Activated T-helper 2 cell treated with anti-CD3 and anti-CD28 coated beads, Interferon-gamma antibody, Interleukin-2, Interleukin-4, amounts not matched to agents 10 μg/mL and 5 μg/mL and 100 μg/mL, durations not matched to agents 14 hours and 24 hours and 36 hours (primary cell): ENCODE data around the gene CCL17. TPM values are rescaled to one million over a fixed set of nuclear protein-coding genes. Genes with fewer than 3 reads are reported as not detected.

ENCODE experiments used
- DNase-seq: peaks from one replicate; pipeline ENCODE4 v3.0.0; 2021; ENCODE audit warnings: low spot score
- H3K27ac Mint-ChIP-seq: one replicate; pipeline ENCODE4 v1.8.0; 2021; ENCODE audit warnings: mixed read lengths
- H3K27me3 Mint-ChIP-seq: one replicate; pipeline ENCODE4 v1.8.0; 2021; ENCODE audit warnings: low read depth, mixed read lengths
- H3K36me3 Mint-ChIP-seq: one replicate; pipeline ENCODE4 v1.8.0; 2021; ENCODE audit warnings: low read depth, mixed read lengths
- H3K4me1 Mint-ChIP-seq: one replicate; pipeline ENCODE4 v1.8.0; 2021; ENCODE audit warnings: low read depth, mixed read lengths
- H3K4me3 Mint-ChIP-seq: one replicate; pipeline ENCODE4 v1.8.0; 2021; ENCODE audit warnings: low read depth, mild to moderate bottlenecking, moderate library complexity, mixed read lengths
- H3K9me3 Mint-ChIP-seq: one replicate; pipeline ENCODE4 v1.8.0; 2021; ENCODE audit warnings: mixed read lengths
- intact Hi-C: fragments of 100-400 bp; cut with micrococcal nuclease; formaldehyde crosslinking; loops from one replicate; pipeline ENCODE4 v1.15.1; 2023
- total RNA-seq: library from RNA; stranded (reverse); gene quantifications from 2 replicates; pipeline ENCODE4 v1.2.3, GENCODE V29; 2022

Gene CCL17
- total RNA-seq, 1 donor from 2014 or later, result 0.37 TPM

DNA sequence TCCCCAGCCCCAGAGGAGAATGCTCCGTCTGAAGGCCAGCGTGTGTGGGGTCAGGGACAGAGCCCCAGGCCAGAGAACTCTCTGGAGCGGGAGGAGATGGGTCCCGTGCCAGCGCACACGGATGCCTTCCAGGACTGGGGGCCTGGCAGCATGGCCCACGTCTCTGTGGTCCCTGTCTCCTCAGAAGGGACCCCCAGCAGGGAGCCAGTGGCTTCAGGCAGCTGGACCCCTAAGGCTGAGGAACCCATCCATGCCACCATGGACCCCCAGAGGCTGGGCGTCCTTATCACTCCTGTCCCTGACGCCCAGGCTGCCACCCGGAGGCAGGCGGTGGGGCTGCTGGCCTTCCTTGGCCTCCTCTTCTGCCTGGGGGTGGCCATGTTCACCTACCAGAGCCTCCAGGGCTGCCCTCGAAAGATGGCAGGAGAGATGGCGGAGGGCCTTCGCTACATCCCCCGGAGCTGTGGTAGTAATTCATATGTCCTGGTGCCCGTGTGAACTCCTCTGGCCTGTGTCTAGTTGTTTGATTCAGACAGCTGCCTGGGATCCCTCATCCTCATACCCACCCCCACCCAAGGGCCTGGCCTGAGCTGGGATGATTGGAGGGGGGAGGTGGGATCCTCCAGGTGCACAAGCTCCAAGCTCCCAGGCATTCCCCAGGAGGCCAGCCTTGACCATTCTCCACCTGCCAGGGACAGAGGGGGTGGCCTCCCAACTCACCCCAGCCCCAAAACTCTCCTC lies 21.9 kb upstream of the CCL17 start:
- H3K9me3 Mint-ChIP-seq, result no peaks in the 10 kb centered on the region
- no peak for DNase-seq
- H3K27ac Mint-ChIP-seq, result no peak overlapping the region
- peaks cover 3% of the 10 kb centered on the region for H3K4me1 Mint-ChIP-seq
- peaks cover 2% of the 10 kb centered on the region for H3K27me3 Mint-ChIP-seq
- H3K36me3 Mint-ChIP-seq, result no peaks in the 10 kb centered on the region
- intact Hi-C loops, result no loop called here
- H3K4me3 Mint-ChIP-seq, result no peak overlapping the region

DNA sequence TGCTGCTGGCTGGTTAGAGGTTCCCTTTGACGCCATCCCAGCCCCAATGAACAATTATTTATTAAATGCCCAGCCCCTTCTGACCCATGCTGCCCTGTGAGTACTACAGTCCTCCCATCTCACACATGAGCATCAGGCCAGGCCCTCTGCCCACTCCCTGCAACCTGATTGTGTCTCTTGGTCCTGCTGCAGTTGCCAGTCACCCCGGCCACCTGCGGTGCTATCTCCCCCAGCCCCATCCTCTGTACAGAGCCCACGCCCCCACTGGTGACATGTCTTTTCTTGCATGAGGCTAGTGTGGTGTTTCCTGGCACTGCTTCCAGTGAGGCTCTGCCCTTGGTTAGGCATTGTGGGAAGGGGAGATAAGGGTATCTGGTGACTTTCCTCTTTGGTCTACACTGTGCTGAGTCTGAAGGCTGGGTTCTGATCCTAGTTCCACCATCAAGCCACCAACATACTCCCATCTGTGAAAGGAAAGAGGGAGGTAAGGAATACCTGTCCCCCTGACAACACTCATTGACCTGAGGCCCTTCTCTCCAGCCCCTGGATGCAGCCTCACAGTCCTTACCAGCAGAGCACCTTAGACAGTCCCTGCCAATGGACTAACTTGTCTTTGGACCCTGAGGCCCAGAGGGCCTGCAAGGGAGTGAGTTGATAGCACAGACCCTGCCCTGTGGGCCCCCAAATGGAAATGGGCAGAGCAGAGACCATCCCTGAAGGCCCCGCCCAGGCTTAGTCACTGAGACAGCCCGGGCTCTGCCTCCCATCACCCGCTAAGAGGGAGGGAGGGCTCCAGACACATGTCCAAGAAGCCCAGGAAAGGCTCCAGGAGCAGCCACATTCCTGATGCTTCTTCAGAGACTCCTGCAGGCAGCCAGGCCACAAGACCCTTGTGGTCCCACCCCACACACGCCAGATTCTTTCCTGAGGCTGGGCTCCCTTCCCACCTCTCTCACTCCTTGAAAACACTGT lies 21.0 kb upstream of the CCL17 start:
- Mint-ChIP-seq H3K9me3 (no peaks in the 10 kb centered on the region), H3K27me3 (peaks cover 2% of the 10 kb centered on the region), H3K4me3 (no peak overlapping the region), H3K36me3 (no peaks in the 10 kb centered on the region), H3K4me1 (no peaks in the 10 kb centered on the region), H3K27ac (no peak overlapping the region)
- intact Hi-C loops, result no loop called here
- DNase-seq, result no peak

DNA sequence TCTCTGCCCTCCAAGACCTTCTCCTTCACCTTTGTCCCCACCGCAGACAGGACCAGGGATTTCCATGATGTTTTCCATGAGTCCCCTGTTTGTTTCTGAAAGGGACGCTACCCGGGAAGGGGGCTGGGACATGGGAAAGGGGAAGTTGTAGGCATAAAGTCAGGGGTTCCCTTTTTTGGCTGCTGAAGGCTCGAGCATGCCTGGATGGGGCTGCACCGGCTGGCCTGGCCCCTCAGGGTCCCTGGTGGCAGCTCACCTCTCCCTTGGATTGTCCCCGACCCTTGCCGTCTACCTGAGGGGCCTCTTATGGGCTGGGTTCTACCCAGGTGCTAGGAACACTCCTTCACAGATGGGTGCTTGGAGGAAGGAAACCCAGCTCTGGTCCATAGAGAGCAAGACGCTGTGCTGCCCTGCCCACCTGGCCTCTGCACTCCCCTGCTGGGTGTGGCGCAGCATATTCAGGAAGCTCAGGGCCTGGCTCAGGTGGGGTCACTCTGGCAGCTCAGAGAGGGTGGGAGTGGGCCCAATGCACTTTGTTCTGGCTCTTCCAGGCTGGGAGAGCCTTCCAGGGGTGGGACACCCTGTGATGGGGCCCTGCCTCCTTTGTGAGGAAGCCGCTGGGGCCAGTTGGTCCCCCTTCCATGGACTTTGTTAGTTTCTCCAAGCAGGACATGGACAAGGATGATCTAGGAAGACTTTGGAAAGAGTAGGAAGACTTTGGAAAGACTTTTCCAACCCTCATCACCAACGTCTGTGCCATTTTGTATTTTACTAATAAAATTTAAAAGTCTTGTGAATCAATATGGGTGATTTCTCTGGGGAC lies 20.1 kb upstream of the CCL17 start:
- intact Hi-C loops, result no loop called here
- H3K4me3 Mint-ChIP-seq, result no peak overlapping the region
- no peak overlapping the region for H3K27ac Mint-ChIP-seq
- no peak for DNase-seq
- no peaks in the 10 kb centered on the region for H3K9me3 Mint-ChIP-seq
- no peaks in the 10 kb centered on the region for H3K36me3 Mint-ChIP-seq
- peaks cover 2% of the 10 kb centered on the region for H3K27me3 Mint-ChIP-seq
- no peaks in the 10 kb centered on the region for H3K4me1 Mint-ChIP-seq

DNA sequence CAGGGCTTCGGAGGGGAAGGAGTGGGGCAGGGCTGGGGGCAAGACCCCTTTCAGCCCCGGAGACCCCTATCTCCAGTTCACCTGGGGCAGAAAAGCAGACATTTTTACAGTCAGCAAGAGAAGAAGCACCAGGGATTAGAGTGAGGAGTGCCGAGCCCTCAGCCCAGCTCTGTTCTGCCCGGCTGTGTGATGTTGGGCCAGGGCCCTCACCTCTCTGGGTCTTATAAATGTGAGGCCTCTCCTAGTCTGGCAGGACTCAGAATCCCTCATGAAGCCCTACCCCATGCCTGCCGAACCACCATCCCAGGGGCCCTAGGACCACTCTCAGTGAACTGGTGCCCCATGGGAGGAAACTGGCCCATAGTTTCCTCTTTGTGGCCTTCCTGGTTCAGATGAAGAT lies 19.5 kb upstream of the CCL17 start:
- Mint-ChIP-seq H3K27ac (no peak overlapping the region), H3K4me1 (no peaks in the 10 kb centered on the region), H3K27me3 (peaks cover 2% of the 10 kb centered on the region), H3K9me3 (no peaks in the 10 kb centered on the region), H3K4me3 (no peak overlapping the region), H3K36me3 (no peaks in the 10 kb centered on the region)
- no peak for DNase-seq
- intact Hi-C loops, result no loop called here

DNA sequence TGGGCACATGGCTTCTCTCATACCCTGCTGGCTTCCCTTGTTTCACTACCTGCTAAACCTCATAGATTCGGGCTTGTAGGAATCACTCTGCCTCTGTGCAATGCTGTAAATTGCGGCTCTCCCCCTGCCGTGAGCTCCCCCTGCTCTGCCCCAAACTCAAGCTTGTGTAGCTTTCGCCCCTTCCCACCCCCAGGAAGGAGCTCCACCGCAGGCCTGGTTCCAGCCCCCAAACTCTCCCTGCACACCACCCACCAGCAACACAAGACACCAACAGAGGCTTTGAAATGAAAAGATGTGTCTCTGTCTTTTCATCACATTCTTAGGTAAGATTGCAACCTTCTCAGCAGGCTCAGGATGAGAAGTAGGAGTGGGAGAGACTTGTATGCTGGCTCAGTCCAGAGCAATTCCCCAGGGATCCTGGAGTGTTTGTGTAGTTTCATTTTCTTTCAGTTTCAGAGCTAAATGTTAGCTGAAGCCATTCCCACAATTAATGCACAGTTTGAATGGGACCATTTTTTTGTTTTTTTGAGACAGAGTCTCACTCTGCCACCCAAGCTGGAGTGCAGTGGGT lies 18.1 kb upstream of the CCL17 start:
- peaks cover 2% of the 10 kb centered on the region for H3K27me3 Mint-ChIP-seq
- no peaks in the 10 kb centered on the region for H3K9me3 Mint-ChIP-seq
- no peaks in the 10 kb centered on the region for H3K4me1 Mint-ChIP-seq
- no peak overlapping the region for H3K27ac Mint-ChIP-seq
- H3K36me3 Mint-ChIP-seq, result no peaks in the 10 kb centered on the region
- H3K4me3 Mint-ChIP-seq, result no peak overlapping the region
- DNase-seq, result no peak
- intact Hi-C loops, result no loop called here

DNA sequence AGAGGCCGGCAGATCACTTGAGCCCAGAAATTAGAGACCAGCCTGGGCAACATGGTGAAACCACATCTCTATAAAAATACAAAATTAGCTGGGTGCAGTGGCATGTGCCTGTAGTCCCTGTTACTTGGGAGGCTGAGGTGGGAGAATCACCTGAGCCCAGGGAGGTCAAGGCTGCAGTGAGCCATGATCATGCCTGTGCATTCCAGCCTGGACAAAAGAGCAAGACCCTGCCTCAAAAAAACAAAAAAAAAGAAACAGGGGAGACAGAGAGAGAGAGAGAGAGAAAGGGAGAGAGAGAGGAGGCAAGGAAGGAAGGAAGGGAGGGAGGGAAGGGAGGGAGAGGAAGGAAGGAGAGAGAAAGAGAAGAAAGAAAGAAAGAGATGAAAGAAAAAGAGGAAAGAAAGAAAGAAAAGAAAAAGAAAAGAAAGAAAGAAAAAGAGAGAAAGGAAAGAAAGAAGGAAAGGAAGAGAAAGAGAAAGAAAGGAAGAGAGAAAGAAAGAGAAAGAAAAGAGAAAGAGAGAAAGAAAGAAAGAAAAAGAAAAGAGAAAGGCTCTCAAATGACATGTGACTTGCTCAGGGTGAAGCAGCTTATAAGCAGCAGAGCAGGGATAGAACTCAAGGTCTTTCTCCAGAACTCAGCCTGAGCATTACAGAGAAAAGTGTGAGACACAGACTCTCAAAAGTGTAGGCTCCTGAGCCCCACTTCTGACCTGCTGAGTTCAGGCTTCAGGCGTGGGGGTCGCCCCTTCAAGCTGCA lies 16.8 kb upstream of the CCL17 start:
- peaks cover 2% of the 10 kb centered on the region for H3K27me3 Mint-ChIP-seq
- H3K36me3 Mint-ChIP-seq, result no peaks in the 10 kb centered on the region
- DNase-seq, result no peak
- H3K4me3 Mint-ChIP-seq, result no peak overlapping the region
- intact Hi-C loops, result no loop called here
- H3K9me3 Mint-ChIP-seq, result no peaks in the 10 kb centered on the region
- no peaks in the 10 kb centered on the region for H3K4me1 Mint-ChIP-seq
- no peak overlapping the region for H3K27ac Mint-ChIP-seq

DNA sequence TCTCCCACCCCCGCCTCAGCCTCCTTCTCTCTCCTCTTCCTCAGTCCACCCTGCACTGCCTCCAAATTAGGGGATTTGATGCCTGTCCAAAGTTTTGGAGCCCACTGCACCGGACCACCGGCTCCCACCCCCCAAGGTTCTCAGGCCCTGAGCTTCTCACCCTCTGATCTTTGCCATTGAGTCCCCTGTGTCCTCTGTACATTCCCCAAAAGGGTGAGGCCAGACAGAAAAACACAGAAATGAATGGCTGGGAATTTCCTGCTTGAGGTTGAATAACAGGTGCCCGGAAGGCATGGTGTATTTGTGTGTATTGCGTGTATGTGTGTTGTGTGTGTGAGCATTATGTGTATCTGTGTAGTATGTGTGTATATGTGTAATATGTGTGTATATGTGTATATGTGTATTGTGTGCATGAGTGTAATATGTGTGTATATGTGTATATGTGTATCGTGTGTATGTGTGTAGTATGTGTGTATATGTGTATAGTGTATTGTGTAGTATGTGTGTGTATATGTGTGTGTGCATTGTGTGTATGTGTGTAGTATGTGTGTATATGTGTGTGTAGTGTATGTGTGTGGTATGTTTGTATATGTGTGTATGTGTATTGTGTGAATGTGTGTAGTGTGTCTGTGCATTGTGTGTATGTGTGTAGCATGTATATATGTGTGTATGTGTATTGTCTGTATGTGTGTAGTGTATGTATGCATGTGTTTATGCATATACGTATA lies 16.0 kb upstream of the CCL17 start:
- H3K27ac Mint-ChIP-seq, result no peak overlapping the region
- H3K4me3 Mint-ChIP-seq, result no peak overlapping the region
- DNase-seq, result no peak
- H3K27me3 Mint-ChIP-seq, result peaks cover 2% of the 10 kb centered on the region
- H3K9me3 Mint-ChIP-seq, result no peaks in the 10 kb centered on the region
- no peaks in the 10 kb centered on the region for H3K36me3 Mint-ChIP-seq
- H3K4me1 Mint-ChIP-seq, result no peaks in the 10 kb centered on the region
- intact Hi-C loops, result no loop called here

DNA sequence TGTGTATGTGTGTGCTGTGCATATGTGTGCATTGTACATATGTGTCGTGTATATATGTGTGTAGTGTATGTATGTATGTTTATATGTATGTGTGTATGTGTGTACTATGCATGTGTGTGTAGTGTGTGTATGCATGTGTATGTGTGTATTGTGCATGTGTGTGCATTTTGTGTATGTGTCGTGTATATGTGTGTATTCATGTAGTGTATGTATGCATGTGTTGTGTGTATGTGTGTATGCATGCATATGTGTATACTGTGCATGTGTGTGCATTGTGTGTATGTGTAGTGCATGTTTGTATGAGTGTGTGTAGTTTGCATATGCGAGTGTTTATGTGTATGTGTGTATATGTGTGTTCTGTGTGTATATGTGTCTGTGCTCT lies 15.5 kb upstream of the CCL17 start:
- DNase-seq, result no peak
- Mint-ChIP-seq H3K4me3 (no peak overlapping the region), H3K27ac (no peak overlapping the region), H3K9me3 (no peaks in the 10 kb centered on the region), H3K4me1 (no peaks in the 10 kb centered on the region), H3K36me3 (no peaks in the 10 kb centered on the region), H3K27me3 (peaks cover 2% of the 10 kb centered on the region)
- intact Hi-C loops, result no loop called here

DNA sequence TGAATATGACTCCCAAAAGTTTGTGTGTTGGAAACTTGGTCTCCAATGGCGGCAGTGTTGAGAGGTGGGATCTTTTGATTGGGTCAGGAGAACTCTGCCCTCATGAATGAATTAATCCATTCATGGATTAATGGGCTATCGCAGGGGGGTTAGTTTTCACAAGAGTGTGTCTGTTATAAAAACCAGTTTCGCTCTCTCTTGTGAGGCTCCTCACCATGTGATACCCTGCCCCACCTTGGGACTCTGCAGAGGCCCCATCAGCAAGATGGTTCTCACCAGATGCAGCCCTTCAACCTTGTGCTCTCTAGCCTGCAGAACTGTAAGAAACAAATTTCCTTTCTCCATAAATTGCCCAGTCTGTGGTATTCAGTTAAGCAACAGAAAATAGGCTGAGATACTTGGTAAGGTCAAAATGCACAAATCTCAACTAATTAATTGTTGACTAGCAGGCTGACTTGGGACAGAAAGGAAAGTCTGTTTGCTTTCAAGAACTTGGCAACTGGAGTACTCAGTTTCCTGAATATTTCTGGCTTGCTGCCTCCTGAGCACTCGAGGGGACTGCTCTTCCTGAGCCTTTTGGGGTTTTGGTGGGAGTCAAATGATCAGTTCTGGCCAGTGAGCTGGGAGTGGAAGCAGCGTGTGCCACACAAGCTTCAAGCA lies 13.8 kb upstream of the CCL17 start:
- Mint-ChIP-seq H3K9me3 (no peaks in the 10 kb centered on the region), H3K27ac (no peak overlapping the region)

DNA sequence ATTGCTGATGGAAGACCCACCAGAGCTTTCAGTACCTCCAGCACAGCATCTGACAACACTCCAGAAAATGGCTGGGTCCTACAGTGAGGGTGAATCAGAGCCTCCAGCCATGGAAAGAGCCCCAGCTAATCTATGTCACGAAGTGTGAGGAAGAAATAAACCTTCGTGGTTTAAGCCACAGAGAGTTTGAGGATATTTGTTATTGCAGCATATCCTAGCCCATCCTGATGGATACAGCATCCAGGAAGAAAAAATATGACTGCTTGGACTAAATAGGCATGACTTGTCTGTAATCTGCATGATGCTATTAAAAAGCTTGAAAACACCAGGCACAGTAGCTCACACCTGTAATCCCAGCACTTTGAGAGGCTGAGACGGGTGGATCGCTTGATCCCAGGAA lies 13.3 kb upstream of the CCL17 start:
- H3K27ac Mint-ChIP-seq, result no peak overlapping the region
- H3K36me3 Mint-ChIP-seq, result no peaks in the 10 kb centered on the region
- no peak overlapping the region for H3K4me3 Mint-ChIP-seq
- H3K9me3 Mint-ChIP-seq, result no peaks in the 10 kb centered on the region
- H3K4me1 Mint-ChIP-seq, result no peaks in the 10 kb centered on the region
- intact Hi-C loops, result no loop called here
- no peak for DNase-seq
- peaks cover 2% of the 10 kb centered on the region for H3K27me3 Mint-ChIP-seq

More for the DNA sequence above, 13.8 kb upstream of the CCL17 start:
- H3K36me3 Mint-ChIP-seq, result no peaks in the 10 kb centered on the region
- no peak overlapping the region for H3K4me3 Mint-ChIP-seq
- H3K4me1 Mint-ChIP-seq, result no peaks in the 10 kb centered on the region
- intact Hi-C loops, result no loop called here
- peaks cover 2% of the 10 kb centered on the region for H3K27me3 Mint-ChIP-seq
- DNase-seq, result no peak

DNA sequence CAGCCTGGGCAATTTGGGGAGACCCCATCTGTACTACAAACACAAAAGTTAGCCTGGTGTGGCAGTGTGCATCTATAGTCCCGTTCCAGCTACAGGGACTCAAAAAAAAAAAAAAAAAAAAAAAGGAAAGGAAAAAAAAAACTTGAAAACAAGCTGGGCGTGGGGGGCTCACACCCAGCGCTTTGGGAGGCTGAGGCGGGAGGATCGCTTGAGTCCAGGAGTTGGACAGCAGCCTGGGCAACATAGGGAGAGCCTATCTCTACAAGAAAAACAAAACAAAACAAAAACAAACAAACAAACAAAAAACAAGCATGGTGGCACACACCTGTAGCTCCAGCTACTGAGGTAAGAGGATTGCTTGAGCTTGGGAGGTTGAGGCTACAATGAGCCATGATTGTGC lies 12.9 kb upstream of the CCL17 start:
- no peaks in the 10 kb centered on the region for H3K9me3 Mint-ChIP-seq
- intact Hi-C loops, result no loop called here
- H3K27ac Mint-ChIP-seq, result no peak overlapping the region
- peaks cover 2% of the 10 kb centered on the region for H3K27me3 Mint-ChIP-seq
- H3K4me3 Mint-ChIP-seq, result no peak overlapping the region
- no peak for DNase-seq
- no peaks in the 10 kb centered on the region for H3K4me1 Mint-ChIP-seq
- H3K36me3 Mint-ChIP-seq, result no peaks in the 10 kb centered on the region
